ENCODE measurements around the gene ARHGAP22. TPM values are rescaled to one million over a fixed set of nuclear protein-coding genes. Genes with fewer than 3 reads are reported as not detected.

The ARHGAP22 gene
- total RNA-seq, 1 donor from 2014 or later, result 3.8 TPM

GRCh38 chr10:48612236-48612943 lies 7.5 kb upstream of the ARHGAP22 start:
- intact Hi-C loops (cut with micrococcal nuclease), result no loop called here
- Histone ChIP-seq H3K36me3 (no peaks in the 10 kb centered on the region), H3K27me3 (ENCODE audit: low read depth) (no peaks in the 10 kb centered on the region), H3K4me1 (peaks cover 6% of the 10 kb centered on the region), H3K27ac (replicated peaks) (no peak overlapping the region), H3K4me3 (no peak overlapping the region), H3K9me3 (replicated peaks) (peaks cover 14% of the 10 kb centered on the region)
- no peak for TF ChIP-seq CTCF (IDR thresholded peaks at IDR 0.05; ENCODE audit: borderline replicate concordance)
- DNase-seq, result no peak

- H3K27me3 ChIP-seq (ENCODE audit: low read depth), result no peaks in the 10 kb centered on the region
- intact Hi-C loops (cut with micrococcal nuclease), result no loop called here
- H3K4me1 ChIP-seq, result peaks cover 15% of the 10 kb centered on the region
- no peak overlapping the region for H3K27ac ChIP-seq (replicated peaks)
- no peaks in the 10 kb centered on the region for H3K36me3 ChIP-seq
- H3K4me3 ChIP-seq, result no peak overlapping the region
- no peak for TF ChIP-seq CTCF (IDR thresholded peaks at IDR 0.05; ENCODE audit: borderline replicate concordance)
- peaks cover 9% of the 10 kb centered on the region for H3K9me3 ChIP-seq (replicated peaks)
- DNase-seq, result no peak
Observed at GRCh38 chr10:48611133-48611532, 6.3 kb upstream of the ARHGAP22 start.

- Histone ChIP-seq H3K27ac (replicated peaks) (no peak overlapping the region), H3K27me3 (ENCODE audit: low read depth) (no peaks in the 10 kb centered on the region), H3K4me1 (peaks cover 20% of the 10 kb centered on the region), H3K9me3 (replicated peaks) (peaks cover 4% of the 10 kb centered on the region), H3K36me3 (no peaks in the 10 kb centered on the region), H3K4me3 (no peak overlapping the region)
- intact Hi-C loops (cut with micrococcal nuclease), result no loop called here
- DNase-seq, result no peak
- no peak for TF ChIP-seq CTCF (IDR thresholded peaks at IDR 0.05; ENCODE audit: borderline replicate concordance)
Observed at GRCh38 chr10:48610585-48611093, 5.8 kb upstream of the ARHGAP22 start.

GRCh38 chr10:48609899-48610584 lies 5.2 kb upstream of the ARHGAP22 start:
- no peak for DNase-seq
- intact Hi-C loops (cut with micrococcal nuclease), result loop anchor here (10.0 kb wide), 1 partner anchor 55 kb away; no protein-coding TSS in a partner anchor
- Histone ChIP-seq H3K4me1 (peaks cover 26% of the 10 kb centered on the region), H3K27me3 (ENCODE audit: low read depth) (peaks cover under 1% of the 10 kb centered on the region), H3K4me3 (no peak overlapping the region), H3K27ac (replicated peaks) (no peak overlapping the region), H3K9me3 (replicated peaks) (no peaks in the 10 kb centered on the region), H3K36me3 (no peaks in the 10 kb centered on the region)
- no peak for TF ChIP-seq CTCF (IDR thresholded peaks at IDR 0.05; ENCODE audit: borderline replicate concordance)

- no peak overlapping the region for H3K27ac ChIP-seq (replicated peaks)
- intact Hi-C loops (cut with micrococcal nuclease), result loop anchor here (10.0 kb wide), 1 partner anchor 55 kb away; no protein-coding TSS in a partner anchor
- no peak for TF ChIP-seq CTCF (IDR thresholded peaks at IDR 0.05; ENCODE audit: borderline replicate concordance)
- H3K4me3 ChIP-seq, result no peak overlapping the region
- H3K4me1 ChIP-seq, result peaks cover 32% of the 10 kb centered on the region
- H3K36me3 ChIP-seq, result no peaks in the 10 kb centered on the region
- no peak for DNase-seq
- peaks cover 7% of the 10 kb centered on the region for H3K27me3 ChIP-seq (ENCODE audit: low read depth)
- no peaks in the 10 kb centered on the region for H3K9me3 ChIP-seq (replicated peaks)
Observed at GRCh38 chr10:48609441-48609840, 4.6 kb upstream of the ARHGAP22 start.
